Liver (tissue), 9 donors: Measurements from ENCODE around the gene SLC2A5. TPM values are rescaled to one million over a fixed set of nuclear protein-coding genes. Genes with fewer than 3 reads are reported as not detected.
"Not testable (repeated sequence)": the region's sequence is repeated elsewhere in the genome, so short reads cannot be mapped to it uniquely, and the experiment has no call there.

Experiments used
- DNase-seq: peaks from one replicate; pipeline ENCODE4 v3.0.0-alpha.2; 2017; ENCODE audit warnings: low spot score
- H3K27ac ChIP-seq, 2 donors: one replicate each; pipeline ENCODE4 v1.7.0; 2013; ENCODE audit warnings: inconsistent platforms in 2 of 2, low read length in 2 of 2, control low read depth in 1 of 2, low read depth in 1 of 2, mild to moderate bottlenecking in 1 of 2
- H3K27me3 ChIP-seq, 4 donors: one replicate each; pipeline versions ENCODE4 v1.6.1 to v1.7.0; 2013; ENCODE audit warnings: low read length in 3 of 4, inconsistent platforms in 1 of 4, mild to moderate bottlenecking in 1 of 4, moderate library complexity in 1 of 4; ENCODE audit not compliant: control insufficient read depth in 4 of 4, insufficient read depth in 4 of 4
- H3K36me3 ChIP-seq, 4 donors: one replicate each; pipeline versions ENCODE4 v1.6.1 to v1.7.0; 2013; ENCODE audit warnings: low read length in 3 of 4, mild to moderate bottlenecking in 3 of 4, low read depth in 1 of 4, moderate library complexity in 1 of 4; ENCODE audit not compliant: control insufficient read depth in 4 of 4, insufficient read depth in 3 of 4
- H3K4me1 ChIP-seq, 4 donors: one replicate each; pipeline versions ENCODE4 v1.6.1 to v1.7.0; 2013; ENCODE audit warnings: low read length in 3 of 4, mild to moderate bottlenecking in 3 of 4, moderate library complexity in 1 of 4; ENCODE audit not compliant: control insufficient read depth in 4 of 4, insufficient read depth in 4 of 4
- H3K4me3 ChIP-seq, 3 donors: one replicate each; pipeline versions ENCODE4 v1.6.1 to v1.7.0; 2013; ENCODE audit warnings: low read length in 3 of 3, control low read depth in 1 of 3, low read depth in 1 of 3, mild to moderate bottlenecking in 1 of 3
- H3K9ac ChIP-seq, 2 donors: one replicate each; pipeline ENCODE4 v1.7.0; 2013; ENCODE audit warnings: low read length in 2 of 2, mild to moderate bottlenecking in 2 of 2, moderate library complexity in 2 of 2, control low read depth in 1 of 2, low read depth in 1 of 2
- H3K9me3 ChIP-seq, 4 donors: one replicate each; pipeline versions ENCODE4 v1.6.1 to v1.7.0; 2013; ENCODE audit warnings: low read length in 3 of 4; ENCODE audit not compliant: control insufficient read depth in 4 of 4
- EGR1 ChIP-seq, 2 donors: IDR thresholded peaks; 2 replicates each; pipeline ENCODE4 v1.6.1; 2016 to 2018; ENCODE audit warnings: antibody characterized with exemption in 2 of 2, low read depth in 2 of 2
- FOXA2 ChIP-seq: IDR thresholded peaks from 2 replicates; pipeline ENCODE4 v1.6.1; 2016; ENCODE audit warnings: antibody characterized with exemption
- HNF4A ChIP-seq, 2 donors: conservative IDR thresholded peaks; 2 replicates each; pipeline ENCODE4 v1.6.1; 2016; ENCODE audit warnings: antibody characterized with exemption in 2 of 2, mild to moderate bottlenecking in 2 of 2
- HNF4G ChIP-seq: IDR thresholded peaks from 2 replicates; pipeline ENCODE4 v1.6.1; 2016; ENCODE audit warnings: antibody characterized with exemption
- JUND ChIP-seq, 2 donors: IDR thresholded peaks; 2 replicates each; pipeline ENCODE4 v1.6.1; 2016; ENCODE audit warnings: antibody characterized with exemption in 2 of 2
- RAD21 ChIP-seq, 2 donors: IDR thresholded peaks; 2 replicates each; pipeline ENCODE4 v1.6.1; 2016; ENCODE audit warnings: antibody characterized with exemption in 2 of 2, mild to moderate bottlenecking in 2 of 2
- RXRA ChIP-seq, 2 donors: IDR thresholded peaks; 2 replicates each; pipeline ENCODE4 v1.6.1; 2017 to 2018; ENCODE audit warnings: antibody characterized with exemption in 2 of 2, mild to moderate bottlenecking in 1 of 2
- SP1 ChIP-seq: IDR thresholded peaks from 2 replicates; pipeline ENCODE4 v1.6.1; 2018; ENCODE audit warnings: antibody characterized with exemption, mild to moderate bottlenecking
- TAF1 ChIP-seq: conservative IDR thresholded peaks from 2 replicates; pipeline ENCODE4 v1.6.1; 2016; ENCODE audit warnings: antibody characterized with exemption, mild to moderate bottlenecking
- YY1 ChIP-seq: IDR thresholded peaks from 2 replicates; pipeline ENCODE4 v1.6.1; 2016; ENCODE audit warnings: antibody characterized with exemption, mild to moderate bottlenecking
- WGBS: extraction: QIAGEN DNeasy Blood & Tissue Kit; methylation state at CpG from one replicate; pipeline ENCODE4 v1.1.7; 2013; 5-methylcytosine and 5-hydroxymethylcytosine counted together
- polyA plus RNA-seq, 2 donors: library from polyadenylated mRNA; stranded (reverse) in 1 of 2; unstranded in 1 of 2; fragments of 200-250 nt in 1 of 2; fragments of >200 nt in 1 of 2; fragmentation: Nextera tagmentation in 1 of 2; extraction: Ambion mirVana in 1 of 2; gene quantifications; one replicate each; pipeline versions ENCODE4 v1.2.1 to v1.2.3, GENCODE V29; 2013 to 2015
- total RNA-seq, 2 donors: library from RNA; depleted of rRNA; stranded (reverse); fragments of >200 nt; gene quantifications; one replicate each; pipeline ENCODE4 v1.2.3, GENCODE V29; 2014
- TF ChIP-seq, protein P1 (sequence below): IDR thresholded peaks from 2 replicates; pipeline ENCODE4 v1.6.1; 2016; ENCODE audit warnings: antibody characterized with exemption, mild to moderate bottlenecking
- donor health status: healthy.
- donor health status: healthy.
- donor health status: healthy.
- donor health status: healthy.
- donor health status: healthy.

SLC2A5 gene
- total and polyA plus RNA-seq, 4 donors = 0.07 to 1.6 (median 0.13) TPM

DNA sequence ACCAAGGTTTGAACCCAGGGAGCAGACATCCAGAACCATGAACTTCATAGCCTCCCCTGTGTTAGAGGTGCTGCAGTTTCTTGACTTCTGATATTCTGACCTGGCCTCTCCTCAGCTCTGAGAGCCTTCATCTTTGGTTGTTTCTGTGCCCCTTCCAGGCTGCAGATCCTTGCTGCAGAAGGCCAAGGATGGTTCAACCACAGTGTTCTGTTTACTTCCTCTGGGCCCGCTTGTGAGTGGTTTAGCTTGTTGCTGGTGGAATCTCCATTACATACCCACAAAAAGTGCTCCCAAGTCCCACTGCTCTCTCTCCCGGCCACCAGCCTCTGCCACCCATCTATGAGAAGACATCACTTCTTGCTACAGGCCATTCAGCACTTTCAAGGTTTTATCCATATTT lies 34.2 kb downstream of the SLC2A5 start:
- peaks cover 6 to 14% (median 7%) of the 10 kb centered on the region in 4 donors for H3K9me3 ChIP-seq
- TF ChIP-seq TAF1 = no peak
- TF ChIP-seq SP1 = no peak
- no peak for TF ChIP-seq RXRA (IDR thresholded peaks at IDR 0.05)
- TF ChIP-seq, protein P1, sequence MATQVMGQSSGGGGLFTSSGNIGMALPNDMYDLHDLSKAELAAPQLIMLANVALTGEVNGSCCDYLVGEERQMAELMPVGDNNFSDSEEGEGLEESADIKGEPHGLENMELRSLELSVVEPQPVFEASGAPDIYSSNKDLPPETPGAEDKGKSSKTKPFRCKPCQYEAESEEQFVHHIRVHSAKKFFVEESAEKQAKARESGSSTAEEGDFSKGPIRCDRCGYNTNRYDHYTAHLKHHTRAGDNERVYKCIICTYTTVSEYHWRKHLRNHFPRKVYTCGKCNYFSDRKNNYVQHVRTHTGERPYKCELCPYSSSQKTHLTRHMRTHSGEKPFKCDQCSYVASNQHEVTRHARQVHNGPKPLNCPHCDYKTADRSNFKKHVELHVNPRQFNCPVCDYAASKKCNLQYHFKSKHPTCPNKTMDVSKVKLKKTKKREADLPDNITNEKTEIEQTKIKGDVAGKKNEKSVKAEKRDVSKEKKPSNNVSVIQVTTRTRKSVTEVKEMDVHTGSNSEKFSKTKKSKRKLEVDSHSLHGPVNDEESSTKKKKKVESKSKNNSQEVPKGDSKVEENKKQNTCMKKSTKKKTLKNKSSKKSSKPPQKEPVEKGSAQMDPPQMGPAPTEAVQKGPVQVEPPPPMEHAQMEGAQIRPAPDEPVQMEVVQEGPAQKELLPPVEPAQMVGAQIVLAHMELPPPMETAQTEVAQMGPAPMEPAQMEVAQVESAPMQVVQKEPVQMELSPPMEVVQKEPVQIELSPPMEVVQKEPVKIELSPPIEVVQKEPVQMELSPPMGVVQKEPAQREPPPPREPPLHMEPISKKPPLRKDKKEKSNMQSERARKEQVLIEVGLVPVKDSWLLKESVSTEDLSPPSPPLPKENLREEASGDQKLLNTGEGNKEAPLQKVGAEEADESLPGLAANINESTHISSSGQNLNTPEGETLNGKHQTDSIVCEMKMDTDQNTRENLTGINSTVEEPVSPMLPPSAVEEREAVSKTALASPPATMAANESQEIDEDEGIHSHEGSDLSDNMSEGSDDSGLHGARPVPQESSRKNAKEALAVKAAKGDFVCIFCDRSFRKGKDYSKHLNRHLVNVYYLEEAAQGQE = no peak
- no peak for TF ChIP-seq EGR1 (IDR thresholded peaks at IDR 0.05; ENCODE audit: low read depth in 2 of 2)
- TF ChIP-seq JUND (IDR thresholded peaks at IDR 0.05) = no peak
- no peaks in the 10 kb centered on the region for H3K4me1 ChIP-seq
- no peak overlapping the region for H3K4me3 ChIP-seq
- DNase-seq = no peak
- H3K27me3 ChIP-seq = no peaks in the 10 kb centered on the region
- 96% methylated on average over 2 of the region's 2 CpGs for WGBS
- H3K9ac ChIP-seq = no peak overlapping the region
- no peak overlapping the region for H3K27ac ChIP-seq
- H3K36me3 ChIP-seq = no peaks in the 10 kb centered on the region

DNA sequence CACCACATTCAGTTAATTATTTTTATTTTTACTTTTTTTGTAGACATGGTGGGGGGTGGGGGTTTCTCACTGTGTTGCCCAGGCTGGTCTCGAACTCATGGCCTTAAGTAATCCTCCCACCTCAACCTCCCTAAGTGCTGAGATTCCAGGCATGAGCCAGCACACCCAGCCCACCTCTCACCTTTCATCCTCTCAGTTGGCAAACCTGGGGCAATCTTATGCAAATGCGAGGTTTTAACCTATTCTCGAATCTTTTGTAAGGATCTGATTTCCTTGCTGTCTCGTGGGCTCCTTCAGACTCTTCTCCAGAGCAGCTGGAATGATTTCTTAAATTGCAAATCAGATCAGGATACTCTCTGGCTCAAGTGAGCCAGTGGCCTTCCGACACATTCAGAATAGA lies 36.1 kb downstream of the SLC2A5 start:
- no peaks in the 10 kb centered on the region for H3K4me1 ChIP-seq
- no peak overlapping the region for H3K9ac ChIP-seq
- H3K27ac ChIP-seq = no peak overlapping the region
- no peaks in the 10 kb centered on the region for H3K27me3 ChIP-seq
- H3K36me3 ChIP-seq = no peaks in the 10 kb centered on the region
- H3K9me3 ChIP-seq = peaks cover 6 to 14% (median 7%) of the 10 kb centered on the region in 4 donors
- no peak for DNase-seq
- no peak for TF ChIP-seq HNF4A (conservative IDR thresholded peaks at IDR 0.05)
- 57% methylated on average over 5 of the region's 5 CpGs for WGBS
- no peak overlapping the region for H3K4me3 ChIP-seq

DNA sequence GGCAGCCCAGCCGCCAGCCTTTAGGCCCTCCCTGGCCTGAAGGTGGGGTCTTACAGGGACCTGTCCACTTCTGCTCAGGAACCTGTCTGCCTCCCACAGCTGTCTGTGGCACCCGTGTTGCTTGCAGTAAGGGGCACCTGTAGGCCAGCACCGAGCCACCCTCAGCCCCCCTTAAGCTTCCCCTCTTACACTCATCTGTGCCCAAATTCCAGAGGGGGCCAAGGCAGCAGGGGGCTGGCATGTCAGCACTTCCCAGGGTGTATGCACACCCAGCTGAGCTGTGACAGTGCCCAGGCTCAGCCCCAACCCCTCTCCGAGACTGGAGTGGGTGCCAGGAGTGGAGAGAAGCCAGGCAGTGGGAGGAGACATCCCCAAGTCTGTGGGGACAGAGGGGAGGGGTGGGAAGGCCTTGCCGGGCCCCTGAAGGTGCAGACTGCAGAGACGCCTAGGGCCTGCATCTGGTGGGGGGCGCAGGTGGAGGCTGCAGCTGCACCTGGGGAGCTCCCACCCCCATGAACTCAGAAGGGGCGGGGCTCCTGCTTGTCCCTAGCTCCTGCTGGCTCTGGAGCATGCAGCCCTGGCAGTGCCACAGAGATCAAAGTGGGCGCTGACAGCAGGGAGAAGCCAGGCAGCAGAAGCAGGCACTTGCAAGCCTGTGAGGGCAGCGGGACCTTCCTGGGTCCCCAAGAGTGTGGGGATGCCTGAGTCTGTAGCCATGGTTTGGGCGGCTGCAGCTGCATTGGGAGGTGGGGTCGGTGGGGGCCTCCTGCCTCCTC lies 37.8 kb downstream of the SLC2A5 start:
- no peaks in the 10 kb centered on the region for H3K27me3 ChIP-seq
- WGBS = 84% methylated on average over 12 of the region's 12 CpGs
- H3K4me1 ChIP-seq = no peaks in the 10 kb centered on the region
- no peak overlapping the region for H3K27ac ChIP-seq
- DNase-seq = no peak
- TF ChIP-seq FOXA2 = no peak
- TF ChIP-seq YY1 = no peak
- TF ChIP-seq RAD21 (IDR thresholded peaks at IDR 0.05) = no peak
- no peak for TF ChIP-seq HNF4G
- no peak for TF ChIP-seq TAF1
- no peak for TF ChIP-seq HNF4A (conservative IDR thresholded peaks at IDR 0.05)
- no peak for TF ChIP-seq SP1
- no peak overlapping the region for H3K4me3 ChIP-seq
- H3K36me3 ChIP-seq = no peaks in the 10 kb centered on the region
- H3K9ac ChIP-seq = no peak overlapping the region
- peaks cover 6 to 14% (median 7%) of the 10 kb centered on the region in 4 donors for H3K9me3 ChIP-seq

DNA sequence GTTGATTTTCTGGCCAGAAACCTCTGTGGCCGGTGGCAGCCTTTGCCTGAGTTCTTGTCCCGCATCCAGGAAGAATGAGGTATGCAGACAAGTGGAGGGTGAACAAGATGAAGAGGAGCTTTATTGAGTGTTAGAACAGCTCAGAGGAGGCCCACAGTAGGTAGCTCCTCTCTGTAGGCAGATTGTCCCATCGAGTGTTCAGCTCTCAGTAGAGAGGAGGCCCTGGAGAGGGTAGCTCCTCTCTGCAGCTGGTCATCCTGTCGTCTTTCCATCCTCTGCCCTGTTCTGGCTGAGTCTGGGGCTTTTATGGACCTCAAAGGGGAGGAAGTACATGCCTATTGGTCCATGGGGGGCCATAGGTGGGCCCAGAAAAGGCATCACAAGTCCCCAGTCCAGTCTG lies 38.4 kb downstream of the SLC2A5 start:
- H3K4me3 ChIP-seq, H3K36me3 ChIP-seq, H3K4me1 ChIP-seq, H3K27ac ChIP-seq, DNase-seq, H3K27me3 ChIP-seq, H3K9ac ChIP-seq: not testable (repeated sequence)
- H3K9me3 ChIP-seq = peaks cover 6 to 14% (median 7%) of the 10 kb centered on the region in 4 donors
- 93% methylated on average over 4 of the region's 4 CpGs for WGBS
